CD4-positive, alpha-beta T cell (primary cell): ENCODE data around the gene ITPKB. TPM values are rescaled to one million over a fixed set of nuclear protein-coding genes. Genes with fewer than 3 reads are reported as not detected.
A peak's percentile ranks its signal among the peaks of the same experiment; 100 is the strongest.

Experiments
- ATAC-seq: fragments of 200-7000 bp; cut with Tn5 transposase; one replicate; pipeline ENCODE4 v1.10.0; 2022; ENCODE audit warnings: mild to moderate bottlenecking; ENCODE audit not compliant: poor library complexity
- CTCF ChIA-PET: fragments of 350-600 bp; sonication (Branson Sonifier 250); formaldehyde crosslinking; loops from one replicate; lab custom pipeline; 2021; ENCODE audit warnings: antibody characterized with exemption, inconsistent platforms; lab: Charles Lee
- POLR2A ChIA-PET: fragments of 350-600 bp; sonication (Branson Sonifier 250); formaldehyde crosslinking; loops from one replicate; lab custom pipeline; 2021; ENCODE audit warnings: antibody characterized with exemption, inconsistent platforms; lab: Charles Lee
- DNase-seq, 14 experiments: peaks; one replicate each; pipeline ENCODE4 v3.0.0-alpha.2; 2013 to 2020; ENCODE audit warnings: mixed read lengths in 2 of 14
- H3K27ac ChIP-seq, 2 donors: one replicate each; pipeline versions ENCODE4 v1.5.1 to v1.7.0; 2013; ENCODE audit warnings: low read length in 2 of 2, low read depth in 1 of 2, mild to moderate bottlenecking in 1 of 2
- H3K27me3 ChIP-seq, 2 experiments: 1 replicate in 1 of 2; 2 replicates in 1 of 2; pipeline versions ENCODE4 v1.6.1 to v1.7.0; 2013; ENCODE audit warnings: low read length in 2 of 2, control low read depth in 1 of 2, mild to moderate bottlenecking in 1 of 2, moderate library complexity in 1 of 2; ENCODE audit not compliant: insufficient read depth in 2 of 2, control insufficient read depth in 1 of 2
- H3K36me3 ChIP-seq: one replicate; pipeline ENCODE4 v1.6.1; 2013; ENCODE audit warnings: low read length, control low read depth; ENCODE audit not compliant: insufficient read depth
- H3K4me1 ChIP-seq: one replicate; pipeline ENCODE4 v1.6.1; 2013; ENCODE audit warnings: low read length, control low read depth; ENCODE audit not compliant: insufficient read depth
- H3K4me3 ChIP-seq: one replicate; pipeline ENCODE4 v1.5.1; 2013; ENCODE audit warnings: mild to moderate bottlenecking, low read length, moderate library complexity
- H3K9me3 ChIP-seq, 2 experiments: 1 replicate in 1 of 2; 2 replicates in 1 of 2; pipeline versions ENCODE4 v1.6.1 to v1.7.0; 2013; ENCODE audit warnings: low read length in 2 of 2, mild to moderate bottlenecking in 2 of 2, control low read depth in 1 of 2, moderate library complexity in 1 of 2; ENCODE audit not compliant: control insufficient read depth in 1 of 2, insufficient read depth in 1 of 2
- H3K27ac Mint-ChIP-seq: one replicate; pipeline ENCODE4 v1.8.0; 2020; ENCODE audit warnings: mixed read lengths
- H3K27me3 Mint-ChIP-seq: one replicate; pipeline ENCODE4 v1.8.0; 2021; ENCODE audit warnings: mixed read lengths
- H3K36me3 Mint-ChIP-seq: one replicate; pipeline ENCODE4 v1.8.0; 2021; ENCODE audit warnings: low read depth, mixed read lengths
- H3K4me1 Mint-ChIP-seq: one replicate; pipeline ENCODE4 v1.8.0; 2021; ENCODE audit warnings: low read depth, mixed read lengths
- H3K4me3 Mint-ChIP-seq: one replicate; pipeline ENCODE4 v1.8.0; 2020; ENCODE audit warnings: mild to moderate bottlenecking, mixed read lengths
- H3K9me3 Mint-ChIP-seq: one replicate; pipeline ENCODE4 v1.8.0; 2020; ENCODE audit warnings: mixed read lengths
- CTCF ChIP-seq: fragments of 200-600 bp; IDR thresholded peaks from one replicate; pipeline ENCODE4 v1.8.0; 2022; ENCODE audit warnings: antibody characterized with exemption, mild to moderate bottlenecking
- intact Hi-C, 2 experiments: fragments of 100-400 bp; cut with DNase I in 1 of 2; cut with micrococcal nuclease in 1 of 2; formaldehyde crosslinking; loops; one replicate each; pipeline versions ENCODE4 v1.15.1 to v1.9.0; 2023 to 2025; cut with DNase I, micrococcal nuclease
- total RNA-seq, 174 experiments: library from RNA in 2 of 174; stranded (reverse) in 2 of 174; gene quantifications; one replicate each; pipeline ENCODE4 v1.2.3 and lab custom pipeline; 2021 to 2026

Gene ITPKB
- total RNA-seq, 2 experiments from 2014 or later, result 565 to 583 TPM

GRCh38 chr1:226584164-226584563 is 154.9 kb downstream of the ITPKB start:
- Mint-ChIP-seq H3K9me3 (no peaks in the 10 kb centered on the region), H3K4me3 (no peak overlapping the region), H3K27ac (no peak overlapping the region), H3K36me3 (no peaks in the 10 kb centered on the region), H3K27me3 (no peaks in the 10 kb centered on the region), H3K4me1 (no peaks in the 10 kb centered on the region)
- Histone ChIP-seq H3K27me3 (peaks cover 0 to 2% of the 10 kb centered on the region in 2 experiments), H3K36me3 (no peaks in the 10 kb centered on the region), H3K9me3 (no peaks in the 10 kb centered on the region), H3K4me1 (no peaks in the 10 kb centered on the region), H3K4me3 (no peak overlapping the region), H3K27ac (no peak overlapping the region)
- TF ChIP-seq CTCF, result no peak
- DNase-seq (peak in 1 of 14 experiments; percentile 9), ATAC-seq (no peak)
- ChIA-PET POLR2A (no interaction called here), CTCF (no interaction called here)
- intact Hi-C loops, result no loop called here

- ChIA-PET POLR2A (no interaction called here), CTCF (no interaction called here)
- no peak for TF ChIP-seq CTCF
- H3K4me1 Mint-ChIP-seq, result no peaks in the 10 kb centered on the region
- H3K9me3 Mint-ChIP-seq, result no peaks in the 10 kb centered on the region
- H3K4me3 Mint-ChIP-seq, result no peak overlapping the region
- H3K27ac Mint-ChIP-seq, result no peak overlapping the region
- ATAC-seq (no peak), DNase-seq (no peak)
- no peaks in the 10 kb centered on the region for H3K36me3 ChIP-seq
- no peaks in the 10 kb centered on the region for H3K27me3 Mint-ChIP-seq
- no peak overlapping the region for H3K27ac ChIP-seq
- intact Hi-C loops, result no loop called here
- no peaks in the 10 kb centered on the region for H3K36me3 Mint-ChIP-seq
- no peaks in the 10 kb centered on the region for H3K9me3 ChIP-seq
- no peak overlapping the region for H3K4me3 ChIP-seq
- peaks cover 0 to 2% of the 10 kb centered on the region in 2 experiments for H3K27me3 ChIP-seq
- H3K4me1 ChIP-seq, result no peaks in the 10 kb centered on the region
These were observed 156.1 kb downstream of the ITPKB start for GRCh38 chr1:226582966-226583365.

Other genes starting within 250 kb of the ITPKB start
- not detected for gene STUM, start 190.5 kb downstream of the ITPKB start, total RNA-seq
- 1 to 10 TPM in 1 of 2 experiments, under 1 TPM in 1; 0.81 to 1.2 TPM for gene PSEN2, start 131.3 kb upstream of the ITPKB start, total RNA-seq
- gene COQ8A, start 201.0 kb upstream of the ITPKB start, total RNA-seq, result 10 to 100 TPM; 55.0 to 56.0 TPM